H1 (cell line): ENCODE results near the gene HMMR. TPM values are rescaled to one million over a fixed set of nuclear protein-coding genes. Genes with fewer than 3 reads are reported as not detected.
A peak's percentile ranks its signal among the peaks of the same experiment; 100 is the strongest.

Source experiments
- CTCF ChIA-PET: fragments of 300-600 bp; sonication (Branson Sonifier 250); formaldehyde crosslinking; loops from one replicate; lab custom pipeline; 2021; ENCODE audit not compliant: partially characterized antibody; lab: Charles Lee
- POLR2A ChIA-PET: fragments of 300-600 bp; sonication (Branson Sonifier 250); formaldehyde crosslinking; loops from one replicate; lab custom pipeline; 2021; ENCODE audit warnings: inconsistent platforms; ENCODE audit not compliant: partially characterized antibody; lab: Charles Lee
- DNase-seq, 2 experiments: peaks; one replicate each; pipeline versions ENCODE4 v3.0.0 to v3.0.0-alpha.2; 2010 to 2022; ENCODE audit warnings: low spot score in 2 of 2, low read depth in 1 of 2, mixed read lengths in 1 of 2
- FAIRE-seq: peaks from 2 replicates; lab custom pipeline; 2011; peaks lifted over from hg19 to GRCh38; lab: Jason Lieb, UNC
- H2AFZ ChIP-seq: 2 replicates; pipeline ENCODE4 v1.8.1; 2012; ENCODE audit warnings: low read length, inconsistent platforms
- H2AK5ac ChIP-seq: 2 replicates; pipeline ENCODE4 v1.6.1; 2013; ENCODE audit warnings: low read depth, low read length
- H2BK120ac ChIP-seq: replicated peaks from 2 replicates; pipeline ENCODE3; 2013; ENCODE audit warnings: low read depth, low read length, inconsistent platforms
- H2BK12ac ChIP-seq: 2 replicates; pipeline ENCODE4 v1.6.1; 2013; ENCODE audit warnings: low read depth, low read length
- H2BK15ac ChIP-seq: 2 replicates; pipeline ENCODE4 v1.6.1; 2013; ENCODE audit warnings: low read length
- H2BK20ac ChIP-seq: 2 replicates; pipeline ENCODE4 v1.6.1; 2013; ENCODE audit warnings: low read length
- H2BK5ac ChIP-seq: 2 replicates; pipeline ENCODE4 v1.6.1; 2013; ENCODE audit warnings: low read depth, low read length
- H3K14ac ChIP-seq: 2 replicates; pipeline ENCODE4 v1.6.1; 2013; ENCODE audit warnings: inconsistent platforms; ENCODE audit not compliant: insufficient read length
- H3K18ac ChIP-seq: 2 replicates; pipeline ENCODE4 v1.6.1; 2013; ENCODE audit warnings: low read length; ENCODE audit errors: extremely low read depth
- H3K23ac ChIP-seq: 2 replicates; pipeline ENCODE4 v1.6.1; 2013; ENCODE audit warnings: inconsistent platforms; ENCODE audit not compliant: insufficient read length
- H3K23me2 ChIP-seq: 2 replicates; pipeline ENCODE4 v1.6.1; 2013; ENCODE audit warnings: low read depth, low read length
- H3K27ac ChIP-seq: 2 replicates; pipeline ENCODE4 v1.6.1; 2011; ENCODE audit warnings: low read depth, low read length, inconsistent platforms
- H3K27me3 ChIP-seq, 4 experiments: replicated peaks in 1 of 4; 1 replicate in 1 of 4; 2 replicates in 3 of 4; pipeline versions ENCODE4 v1.6.1 to v1.8.1; 2011 to 2013; ENCODE audit warnings: low read length in 3 of 4, mild to moderate bottlenecking in 3 of 4, inconsistent platforms in 2 of 4, mixed read lengths in 2 of 4, moderate library complexity in 1 of 4; ENCODE audit not compliant: control insufficient read depth in 3 of 4, insufficient read depth in 3 of 4; ENCODE audit errors: extremely low read depth in 1 of 4
- H3K36me3 ChIP-seq, 4 experiments: 2 replicates each; pipeline versions ENCODE4 v1.6.1 to v1.8.1; 2011 to 2013; ENCODE audit warnings: mild to moderate bottlenecking in 4 of 4, low read length in 3 of 4, moderate library complexity in 2 of 4, control low read depth in 1 of 4, inconsistent platforms in 1 of 4; ENCODE audit not compliant: insufficient read depth in 4 of 4, control insufficient read depth in 2 of 4
- H3K4ac ChIP-seq: replicated peaks from 2 replicates; pipeline ENCODE3; 2013; ENCODE audit warnings: low read length, low read depth, mixed read lengths, inconsistent platforms; ENCODE audit not compliant: insufficient read length
- H3K4me1 ChIP-seq, 4 experiments: replicated peaks in 1 of 4; 1 replicate in 1 of 4; 2 replicates in 3 of 4; pipeline versions ENCODE4 v1.6.1 to v1.8.1; 2011 to 2013; ENCODE audit warnings: low read length in 3 of 4, inconsistent platforms in 2 of 4, mixed read lengths in 1 of 4; ENCODE audit not compliant: insufficient read depth in 4 of 4, control insufficient read depth in 3 of 4
- H3K4me2 ChIP-seq, 2 experiments: 2 replicates each; pipeline versions ENCODE4 v1.6.1 to v1.8.1; 2011 to 2013; ENCODE audit warnings: low read depth in 2 of 2, low read length in 2 of 2, control low read depth in 1 of 2, inconsistent platforms in 1 of 2, mild to moderate bottlenecking in 1 of 2; ENCODE audit not compliant: insufficient read depth in 1 of 2
- H3K4me3 ChIP-seq, 4 experiments: fragments of 200-600, 300-600 bp in 1 of 4; sonication (generic), shearing (Covaris generic), sonication (Bioruptor Twin) in 1 of 4; 2 replicates each; pipeline versions ENCODE4 v1.5.1 to v1.8.1; 2011 to 2016; ENCODE audit warnings: low read length in 4 of 4, low read depth in 3 of 4, control low read depth in 2 of 4, inconsistent platforms in 2 of 4, mild to moderate bottlenecking in 2 of 4, mixed read lengths in 1 of 4, moderate library complexity in 1 of 4; ENCODE audit not compliant: insufficient read depth in 2 of 4; ENCODE audit errors: extremely low read depth in 1 of 4
- H3K56ac ChIP-seq: replicated peaks from 2 replicates; pipeline ENCODE3; 2013; ENCODE audit warnings: low read depth, mild to moderate bottlenecking, mixed read lengths, low read length, inconsistent platforms; ENCODE audit not compliant: insufficient read length
- H3K79me1 ChIP-seq: 2 replicates; pipeline ENCODE4 v1.6.1; 2013; ENCODE audit warnings: low read depth, low read length, control low read depth
- H3K79me2 ChIP-seq, 2 experiments: 2 replicates each; pipeline versions ENCODE4 v1.6.1 to v1.8.1; 2012 to 2013; ENCODE audit warnings: low read length in 2 of 2, mild to moderate bottlenecking in 2 of 2, inconsistent platforms in 1 of 2; ENCODE audit not compliant: insufficient read depth in 2 of 2, control insufficient read depth in 1 of 2
- H3K9ac ChIP-seq, 4 experiments: replicated peaks in 1 of 4; 1 replicate in 1 of 4; 2 replicates in 3 of 4; pipeline versions ENCODE4 v1.6.1 to v1.8.1; 2011 to 2013; ENCODE audit warnings: low read depth in 3 of 4, low read length in 3 of 4, control low read depth in 2 of 4, mild to moderate bottlenecking in 2 of 4, moderate library complexity in 2 of 4, inconsistent platforms in 1 of 4; ENCODE audit errors: extremely low read depth in 1 of 4
- H3K9me3 ChIP-seq, 2 experiments: 2 replicates each; pipeline versions ENCODE4 v1.6.1 to v1.8.1; 2012 to 2013; ENCODE audit warnings: mild to moderate bottlenecking in 2 of 2, moderate library complexity in 2 of 2, control low read depth in 1 of 2, inconsistent platforms in 1 of 2, low read depth in 1 of 2, low read length in 1 of 2, mixed read lengths in 1 of 2; ENCODE audit not compliant: insufficient read depth in 2 of 2
- H4K20me1 ChIP-seq, 2 experiments: replicated peaks in 1 of 2; 2 replicates each; pipeline versions ENCODE3 to v1.8.1; 2011 to 2013; ENCODE audit warnings: inconsistent platforms in 2 of 2, low read length in 2 of 2, mild to moderate bottlenecking in 1 of 2; ENCODE audit not compliant: insufficient read depth in 2 of 2, control insufficient read depth in 1 of 2
- H4K5ac ChIP-seq: 2 replicates; pipeline ENCODE4 v1.6.1; 2013; ENCODE audit warnings: low read length, low read depth, mixed read lengths, inconsistent platforms; ENCODE audit not compliant: insufficient read length
- H4K8ac ChIP-seq: 2 replicates; pipeline ENCODE4 v1.8.0; 2013; ENCODE audit warnings: mild to moderate bottlenecking, moderate library complexity, low read length, inconsistent platforms; ENCODE audit not compliant: insufficient read depth; ENCODE audit errors: extremely low read depth
- H4K91ac ChIP-seq: replicated peaks from 2 replicates; pipeline ENCODE3; 2013; ENCODE audit warnings: low read length, mixed read lengths, inconsistent platforms; ENCODE audit not compliant: insufficient read length
- BACH1 ChIP-seq: IDR thresholded peaks from 2 replicates; pipeline ENCODE4 v1.6.1; 2012; ENCODE audit warnings: low read length, improper control_type of control experiment
- CEBPB ChIP-seq: IDR thresholded peaks from 2 replicates; pipeline ENCODE4 v1.6.1; 2012; ENCODE audit warnings: low read depth, low read length
- CHD1 ChIP-seq: IDR thresholded peaks from 2 replicates; pipeline ENCODE4 v1.6.1; 2012; ENCODE audit warnings: low read depth, low read length, improper control_type of control experiment
- CTBP2 ChIP-seq: IDR thresholded peaks from 2 replicates; pipeline ENCODE4 v1.7.0; 2011; ENCODE audit warnings: borderline replicate concordance, mild to moderate bottlenecking, moderate library complexity, mixed read lengths, low read length; ENCODE audit not compliant: insufficient read depth, insufficient read length
- POLR2A ChIP-seq, 2 experiments: IDR thresholded peaks; 1 replicate in 1 of 2; 2 replicates in 1 of 2; pipeline ENCODE4 v1.6.1; 2011; ENCODE audit warnings: low read depth in 2 of 2, low read length in 2 of 2, mild to moderate bottlenecking in 2 of 2; ENCODE audit errors: control extremely low read depth in 1 of 2
- SP1 ChIP-seq: IDR thresholded peaks from 2 replicates; pipeline ENCODE4 v1.6.1; 2011; ENCODE audit warnings: low read depth, low read length
- polyA plus RNA-seq, 7 experiments: library from polyadenylated mRNA; depleted of rRNA in 3 of 7; stranded (reverse) in 5 of 7; unstranded in 2 of 7; fragments of >200 nt in 5 of 7; fragments of 200-250 nt in 2 of 7; gene quantifications; 1 replicate in 5 of 7; 2 replicates in 1 of 7; 4 replicates in 1 of 7; pipeline versions ENCODE4 v1.2.1 to v1.2.3, GENCODE V29; 2011 to 2013; ENCODE audit warnings: missing spikeins in 2 of 7, mixed read lengths in 2 of 7
- total RNA-seq: library from RNA; stranded (reverse); fragmentation: NEBNext Ultra II Directional; extraction: Animal tissue kit (Norgen Biotek cat#: 25700); gene quantifications from 2 replicates; pipeline ENCODE4 v1.2.1, GENCODE V29; 2021
- TF ChIP-seq, protein P1 (sequence below): IDR thresholded peaks from 2 replicates; pipeline ENCODE4 v1.6.1; 2011; ENCODE audit warnings: low read length, improper control_type of control experiment

The HMMR gene
- total and polyA plus RNA-seq, 2 of the 8 experiments (the other 6 are each of a cell fraction or from before 2014, with no cell fraction given), result 17.5 to 77.3 TPM

DNA sequence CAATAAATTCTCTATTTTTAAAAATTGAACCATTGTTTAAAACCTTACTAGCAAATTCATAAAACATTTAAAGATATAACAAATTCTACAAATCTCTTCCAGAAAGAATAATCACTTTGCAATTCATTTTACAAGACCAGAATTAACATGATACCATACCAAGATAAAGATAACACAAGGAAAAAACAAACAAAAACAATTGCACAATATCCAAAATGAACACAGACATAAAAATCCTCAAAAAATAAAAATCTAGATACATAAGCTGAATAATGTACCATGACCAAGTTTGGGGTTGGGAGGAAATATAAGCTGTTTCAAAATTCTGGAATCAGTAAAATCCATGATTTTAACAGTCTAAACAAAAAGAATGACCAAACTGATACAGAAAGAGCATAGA lies 11.9 kb upstream of the HMMR start:
- Histone ChIP-seq H3K36me3 (peaks cover 2 to 82% (median 39%) of the 10 kb centered on the region in 4 experiments; a peak in 6 of 8 replicates), H3K79me1 (no peaks in the 10 kb centered on the region), H4K8ac (no peak overlapping the region), H3K4me3 (no peak overlapping the region), H3K27ac (no peak overlapping the region), H3K23ac (no peak overlapping the region), H4K91ac (no peak overlapping the region), H3K56ac (no peak overlapping the region), H3K18ac (no peak overlapping the region), H3K4ac (no peak overlapping the region), H3K9me3 (no peaks in the 10 kb centered on the region), H3K14ac (no peak overlapping the region), H3K4me2 (no peak overlapping the region), H3K23me2 (no peaks in the 10 kb centered on the region), H2BK120ac (no peak overlapping the region), H2BK15ac (no peak overlapping the region), H2AK5ac (no peak overlapping the region), H2BK5ac (no peak overlapping the region), H3K27me3 (no peaks in the 10 kb centered on the region), H2BK20ac (no peak overlapping the region), H3K9ac (no peak overlapping the region), H2BK12ac (no peak overlapping the region), H3K4me1 (no peaks in the 10 kb centered on the region), H2AFZ (no peak overlapping the region), H3K79me2 (no peaks in the 10 kb centered on the region), H4K20me1 (peaks cover 0 to 3% of the 10 kb centered on the region in 2 experiments), H4K5ac (no peak overlapping the region)
- FAIRE-seq (no peak), DNase-seq (no peak)
- ChIA-PET CTCF (interaction anchor here (1.1 kb wide), 1 partner anchor 12 kb away, joined by 3 read pairs; the partner anchor contains the start of genes HMMR and NUDCD2), POLR2A (interaction anchor here (1.4 to 5.0 kb wide), 2 partner anchors 11 to 12 kb away, joined by 6 to 61 read pairs; partner anchors contain the start of genes HMMR and NUDCD2)
- TF ChIP-seq, protein P1, sequence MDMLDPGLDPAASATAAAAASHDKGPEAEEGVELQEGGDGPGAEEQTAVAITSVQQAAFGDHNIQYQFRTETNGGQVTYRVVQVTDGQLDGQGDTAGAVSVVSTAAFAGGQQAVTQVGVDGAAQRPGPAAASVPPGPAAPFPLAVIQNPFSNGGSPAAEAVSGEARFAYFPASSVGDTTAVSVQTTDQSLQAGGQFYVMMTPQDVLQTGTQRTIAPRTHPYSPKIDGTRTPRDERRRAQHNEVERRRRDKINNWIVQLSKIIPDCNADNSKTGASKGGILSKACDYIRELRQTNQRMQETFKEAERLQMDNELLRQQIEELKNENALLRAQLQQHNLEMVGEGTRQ, result no peak
- no peak for TF ChIP-seq CTBP2
- no peak for TF ChIP-seq BACH1
- no peak for TF ChIP-seq SP1
- no peak for TF ChIP-seq CHD1
- TF ChIP-seq POLR2A (IDR thresholded peaks at IDR 0.05; ENCODE audit: control extremely low read depth in 1 of 2, low read depth in 2 of 2, low read length in 2 of 2), result peak in 1 of 2 experiments; percentile 5; a peak in 1 of 3 replicates
- no peak for TF ChIP-seq CEBPB
